NT2/D1 (cell line): ENCODE results near the gene LRFN2.
A peak's percentile ranks its signal among the peaks of the same experiment; 100 is the strongest.

Experiments used
- DNase-seq: peaks from one replicate; pipeline ENCODE4 v3.0.0-alpha.2; 2011; ENCODE audit warnings: low read depth, low spot score
- H3K27me3 ChIP-seq: 2 replicates; pipeline ENCODE4 v1.6.0; 2011; ENCODE audit warnings: mild to moderate bottlenecking; ENCODE audit not compliant: insufficient read length, insufficient read depth
- H3K36me3 ChIP-seq: 2 replicates; pipeline ENCODE4 v1.6.1; 2011; ENCODE audit warnings: mild to moderate bottlenecking, low read length, mixed read lengths; ENCODE audit not compliant: insufficient read depth, insufficient read length
- H3K4me1 ChIP-seq: 2 replicates; pipeline ENCODE4 v1.5.1; 2011; ENCODE audit not compliant: insufficient read depth, insufficient read length
- H3K4me3 ChIP-seq: 2 replicates; pipeline ENCODE4 v1.5.1; 2011; ENCODE audit warnings: low read depth; ENCODE audit not compliant: insufficient read length
- H3K9ac ChIP-seq: 2 replicates; pipeline ENCODE4 v1.6.0; 2011; ENCODE audit warnings: low read depth; ENCODE audit not compliant: insufficient read length
- H3K9me3 ChIP-seq: 2 replicates; pipeline ENCODE4 v1.5.1; 2011; ENCODE audit warnings: mild to moderate bottlenecking, low read length; ENCODE audit not compliant: insufficient read depth
- SUZ12 ChIP-seq: IDR thresholded peaks from 2 replicates; pipeline ENCODE4 v1.6.1; 2011; ENCODE audit not compliant: insufficient read length, insufficient read depth; ENCODE audit errors: extremely low read depth
- YY1 ChIP-seq: IDR thresholded peaks from 2 replicates; pipeline ENCODE4 v1.6.1; 2011; ENCODE audit not compliant: insufficient read length, insufficient read depth
- ZNF274 ChIP-seq: IDR thresholded peaks from 2 replicates; pipeline ENCODE4 v1.6.1; 2011; ENCODE audit warnings: mild to moderate bottlenecking, low read depth, low read length

The LRFN2 gene

DNA sequence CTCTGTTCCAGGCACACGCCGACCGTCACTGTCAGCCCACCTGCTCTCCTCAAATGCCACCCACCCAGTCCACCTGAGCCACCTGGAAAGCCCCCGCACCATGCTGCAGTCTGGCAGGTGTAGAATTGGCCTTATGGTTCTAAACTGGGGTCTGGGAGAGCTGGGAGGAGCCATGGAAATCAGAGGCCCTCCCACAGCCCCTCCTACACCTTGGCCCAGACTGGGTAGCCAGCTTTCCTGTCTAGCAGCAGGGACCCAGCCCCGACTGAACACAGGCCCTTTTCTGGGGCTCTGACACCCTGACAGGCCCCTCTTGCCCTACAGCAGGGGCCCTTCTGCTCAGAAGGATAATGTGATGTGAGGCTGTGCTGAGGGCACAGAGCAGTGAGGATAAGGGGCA, 31.1 kb downstream of the LRFN2 start:
- Histone ChIP-seq H3K9ac (no peak overlapping the region), H3K4me1 (no peaks in the 10 kb centered on the region), H3K9me3 (no peaks in the 10 kb centered on the region), H3K27me3 (no peaks in the 10 kb centered on the region), H3K36me3 (no peaks in the 10 kb centered on the region), H3K4me3 (no peak overlapping the region)
- TF ChIP-seq YY1 = no peak
- no peak for TF ChIP-seq SUZ12
- no peak for TF ChIP-seq ZNF274
- DNase-seq = no peak

DNA sequence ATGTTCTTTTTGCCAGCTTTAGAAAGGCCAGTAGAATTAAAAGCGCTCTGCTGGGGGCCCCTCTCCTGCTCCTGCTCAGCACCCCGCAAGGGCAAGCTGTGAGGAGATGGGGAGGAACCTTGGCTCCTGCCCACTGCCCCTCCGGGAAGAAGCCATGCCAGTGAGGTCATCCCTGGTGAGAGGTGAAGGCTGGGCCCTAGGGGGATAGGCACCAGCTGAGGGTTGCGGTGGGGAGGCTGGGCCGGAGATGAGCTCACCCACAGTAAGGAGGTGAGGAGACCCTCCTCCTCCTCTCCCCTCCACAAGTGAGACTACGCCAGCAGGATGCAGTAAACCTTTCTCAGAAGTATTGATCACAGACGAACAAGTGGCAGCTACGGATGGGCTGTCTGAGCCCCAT, 32.1 kb downstream of the LRFN2 start:
- DNase-seq = no peak
- H3K9me3 ChIP-seq = no peaks in the 10 kb centered on the region
- no peaks in the 10 kb centered on the region for H3K36me3 ChIP-seq
- H3K9ac ChIP-seq = no peak overlapping the region
- H3K4me3 ChIP-seq = no peak overlapping the region
- H3K4me1 ChIP-seq = no peaks in the 10 kb centered on the region
- no peaks in the 10 kb centered on the region for H3K27me3 ChIP-seq
- no peak for TF ChIP-seq ZNF274
- TF ChIP-seq SUZ12 = no peak
- TF ChIP-seq YY1 = no peak

DNA sequence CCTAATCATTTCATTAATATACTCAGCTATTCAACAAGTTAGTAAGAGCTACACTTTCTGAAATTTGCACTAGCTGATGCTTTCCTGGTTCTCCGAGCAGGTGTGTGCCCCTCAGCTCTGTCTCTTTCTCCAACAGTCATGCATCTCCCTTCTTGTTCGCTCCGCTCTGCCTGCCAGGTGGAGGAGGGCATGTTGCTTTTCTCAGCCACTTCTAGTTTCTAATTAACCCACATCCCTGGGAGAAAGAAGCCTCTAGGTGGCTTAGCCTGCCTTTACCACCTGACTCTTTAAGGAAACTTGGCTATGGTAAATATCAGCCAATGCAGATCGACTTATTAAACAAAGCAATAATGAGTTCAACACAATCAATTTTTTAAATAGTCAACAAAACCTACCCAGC, 34.2 kb downstream of the LRFN2 start:
- TF ChIP-seq YY1 = no peak
- no peak for TF ChIP-seq ZNF274
- no peak overlapping the region for H3K9ac ChIP-seq
- H3K4me3 ChIP-seq = no peak overlapping the region
- DNase-seq = no peak
- no peaks in the 10 kb centered on the region for H3K36me3 ChIP-seq
- no peaks in the 10 kb centered on the region for H3K27me3 ChIP-seq
- no peaks in the 10 kb centered on the region for H3K9me3 ChIP-seq
- H3K4me1 ChIP-seq = no peaks in the 10 kb centered on the region

DNA sequence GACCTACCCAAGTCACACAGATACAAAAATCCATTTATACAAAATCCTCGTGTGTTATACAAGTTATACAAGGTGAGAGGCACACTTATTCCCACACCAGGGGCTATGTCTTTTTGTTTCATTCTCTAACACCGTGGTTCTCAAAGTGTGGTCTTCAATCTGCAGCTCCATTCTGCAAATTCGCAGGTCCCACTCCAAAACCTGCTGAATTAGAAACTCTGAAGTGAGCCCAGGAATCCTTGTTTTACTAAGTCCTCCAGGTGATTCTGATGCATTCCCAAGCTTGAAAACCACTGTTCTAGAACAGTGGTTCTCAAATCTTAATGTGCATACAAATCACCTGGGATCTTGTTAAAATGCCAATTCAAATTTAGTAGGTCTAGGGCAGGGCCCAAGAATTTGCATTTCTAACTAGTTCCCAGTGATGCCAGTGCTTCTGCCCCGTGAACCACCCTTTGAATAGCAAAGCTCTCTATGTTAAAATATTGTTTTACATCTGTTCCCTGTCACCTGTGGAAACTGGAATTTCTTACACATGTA, 35.1 kb downstream of the LRFN2 start:
- Histone ChIP-seq H3K4me3 (no peak overlapping the region), H3K9me3 (no peaks in the 10 kb centered on the region), H3K36me3 (no peaks in the 10 kb centered on the region), H3K4me1 (no peaks in the 10 kb centered on the region), H3K27me3 (no peaks in the 10 kb centered on the region), H3K9ac (no peak overlapping the region)
- TF ChIP-seq SUZ12 = no peak
- no peak for TF ChIP-seq ZNF274
- TF ChIP-seq YY1 = no peak
- no peak for DNase-seq

DNA sequence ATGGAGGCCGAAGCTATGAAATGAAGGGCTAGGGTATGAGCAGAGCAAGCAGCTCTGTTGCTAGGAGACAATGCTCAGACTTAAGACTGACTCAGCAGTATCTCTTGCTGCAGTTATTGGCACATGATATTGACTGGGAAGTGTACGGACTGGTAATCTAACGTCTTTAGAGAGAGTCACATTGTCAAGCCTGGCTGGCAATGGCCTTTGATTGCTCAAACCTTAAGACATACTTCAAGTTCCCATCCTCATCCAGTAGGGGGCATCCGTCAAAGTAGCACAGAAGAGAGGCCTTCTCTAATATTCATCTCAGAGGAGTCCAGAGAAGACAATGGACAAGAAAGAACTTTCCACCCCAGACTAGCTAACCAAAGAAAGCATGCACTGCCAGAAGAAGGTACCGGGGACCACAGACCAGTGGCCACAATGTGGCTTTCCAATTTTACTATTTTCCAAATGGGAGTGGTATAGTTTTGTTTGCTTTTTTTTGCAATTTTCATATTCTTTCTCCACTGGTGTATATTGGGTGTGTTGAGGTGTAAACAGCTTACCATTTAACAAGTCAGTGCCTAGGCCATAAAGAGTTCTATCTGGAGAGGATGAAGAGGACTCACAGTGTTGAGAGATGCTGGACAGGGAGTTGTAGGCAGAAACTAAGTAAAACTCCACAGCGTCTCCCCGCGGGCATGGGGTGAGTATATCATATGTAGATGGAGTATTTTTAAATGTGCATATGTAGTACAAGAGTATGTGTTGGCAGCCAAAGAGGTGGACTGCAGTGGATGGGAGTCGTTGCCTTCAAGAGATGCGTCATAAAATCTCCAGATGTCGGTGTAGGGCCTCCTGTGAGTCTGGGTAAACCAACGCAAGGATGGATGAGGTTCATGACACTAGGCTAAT, 36.7 kb downstream of the LRFN2 start:
- DNase-seq = no peak
- Histone ChIP-seq H3K9ac (no peak overlapping the region), H3K4me3 (no peak overlapping the region)

DNA sequence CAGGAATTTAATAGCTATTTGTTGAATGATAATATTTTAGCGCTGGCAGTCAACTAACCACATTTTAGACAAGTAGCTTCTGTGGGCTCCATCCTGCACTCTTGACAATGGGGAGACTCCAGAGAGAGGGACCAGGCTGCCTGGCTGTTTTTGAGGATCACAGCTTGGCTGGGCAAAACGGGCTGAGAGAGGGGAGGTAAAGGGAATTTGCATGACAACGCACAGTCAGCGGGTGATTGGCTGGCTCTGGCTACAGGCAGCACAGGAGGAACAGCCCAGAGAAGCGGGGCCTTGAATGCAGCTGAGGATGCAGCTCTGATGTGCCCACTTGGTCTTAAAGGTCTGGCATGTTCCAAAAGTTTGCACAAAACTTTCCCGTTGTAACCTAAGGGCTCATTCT, 41.2 kb downstream of the LRFN2 start:
- Histone ChIP-seq H3K27me3 (no peaks in the 10 kb centered on the region), H3K36me3 (no peaks in the 10 kb centered on the region), H3K9ac (no peak overlapping the region), H3K9me3 (no peaks in the 10 kb centered on the region), H3K4me3 (no peak overlapping the region), H3K4me1 (peaks cover 9% of the 10 kb centered on the region)
- TF ChIP-seq ZNF274 (no peak), YY1 (no peak), SUZ12 (no peak)
- peak; percentile 67 for DNase-seq

More for the DNA sequence above, 36.7 kb downstream of the LRFN2 start:
- Histone ChIP-seq H3K9me3 (no peaks in the 10 kb centered on the region), H3K36me3 (no peaks in the 10 kb centered on the region), H3K27me3 (no peaks in the 10 kb centered on the region), H3K4me1 (no peaks in the 10 kb centered on the region)
- TF ChIP-seq SUZ12 = no peak
- no peak for TF ChIP-seq ZNF274
- TF ChIP-seq YY1 = no peak

DNA sequence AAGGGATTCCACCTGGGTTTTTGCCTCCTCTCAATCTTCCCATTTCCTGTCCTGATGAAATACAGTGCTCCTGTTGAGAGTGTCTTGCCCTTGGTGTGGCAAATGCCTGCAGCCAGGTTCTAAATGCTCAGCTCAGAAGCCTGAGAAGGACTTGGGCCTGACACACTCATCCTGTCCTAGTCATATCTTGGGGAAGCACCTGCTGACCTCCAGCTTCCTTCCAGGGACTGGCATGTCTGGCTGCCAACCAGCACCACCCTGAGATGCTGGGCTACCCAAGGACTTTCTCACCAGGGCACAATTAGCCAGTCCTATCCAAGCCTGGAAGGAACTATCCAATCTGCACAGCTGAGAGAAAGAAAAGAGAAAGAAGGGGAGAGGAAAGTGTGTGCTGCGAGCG, 43.4 kb downstream of the LRFN2 start:
- H3K9me3 ChIP-seq = no peaks in the 10 kb centered on the region
- no peak for TF ChIP-seq YY1
- TF ChIP-seq SUZ12 = no peak
- TF ChIP-seq ZNF274 = no peak
- H3K36me3 ChIP-seq = no peaks in the 10 kb centered on the region
- H3K27me3 ChIP-seq = no peaks in the 10 kb centered on the region
- H3K4me1 ChIP-seq = peaks cover 12% of the 10 kb centered on the region
- DNase-seq = no peak
- no peak overlapping the region for H3K4me3 ChIP-seq
- no peak overlapping the region for H3K9ac ChIP-seq
